ENCODE measurements around the gene PDE8A. TPM values are rescaled to one million over a fixed set of nuclear protein-coding genes. Genes with fewer than 3 reads are reported as not detected.

PDE8A gene
- total RNA-seq, 5 donors from 2014 or later (not counting 1 experiment from before 2014, with no cell fraction given): 21.5 to 33.7 (median 25.1) TPM

GRCh38 chr15:85063522-85064079 lies 81.9 kb downstream of the PDE8A start:
- H3K4me3 ChIP-seq (ENCODE audit: control insufficient read depth in 1 of 2, extremely low read depth in 1 of 2, low read length in 1 of 2): no peak overlapping the region
- Mint-ChIP-seq H3K4me3 (no peak overlapping the region), H3K36me3 (peaks cover 38% of the 10 kb centered on the region), H3K27ac (no peak overlapping the region), H3K9me3 (peaks cover 5 to 20% (median 16%) of the 10 kb centered on the region in 3 donors), H3K27me3 (no peaks in the 10 kb centered on the region), H3K4me1 (peaks cover 20 to 31% (median 22%) of the 10 kb centered on the region in 3 donors)
- no CpG with 5 or more reads among the region's 1 CpG for WGBS (ENCODE audit: insufficient coverage)
- no peaks in the 10 kb centered on the region for H3K4me1 ChIP-seq (ENCODE audit: control insufficient read depth in 1 of 2, extremely low read depth in 1 of 2, insufficient read depth in 2 of 2, low read length in 2 of 2)
- ATAC-seq (replicated peaks in 1 of 4): no peak
- ChIA-PET POLR2A (no interaction called here), CTCF (no interaction called here)
- H3K27me3 ChIP-seq (replicated peaks in 1 of 2; ENCODE audit: control insufficient read depth in 2 of 2, extremely low read depth in 1 of 2, insufficient read depth in 2 of 2, low read length in 1 of 2): no peaks in the 10 kb centered on the region
- no peaks in the 10 kb centered on the region for H3K9me3 ChIP-seq
- no peak for DNase-seq
- peaks cover 0 to 6% of the 10 kb centered on the region in 2 donors for H3K36me3 ChIP-seq (ENCODE audit: control insufficient read depth in 2 of 2, extremely low read depth in 1 of 2, insufficient read depth in 1 of 2, low read length in 1 of 2)
- no peak overlapping the region for H3K27ac ChIP-seq (ENCODE audit: low read length)

GRCh38 chr15:85064710-85065109 lies 83.1 kb downstream of the PDE8A start:
- Histone ChIP-seq H3K36me3 (ENCODE audit: control insufficient read depth in 2 of 2, extremely low read depth in 1 of 2, insufficient read depth in 1 of 2, low read length in 1 of 2) (peaks cover 0 to 6% of the 10 kb centered on the region in 2 donors), H3K9me3 (no peaks in the 10 kb centered on the region), H3K4me1 (ENCODE audit: control insufficient read depth in 1 of 2, extremely low read depth in 1 of 2, insufficient read depth in 2 of 2, low read length in 2 of 2) (no peaks in the 10 kb centered on the region), H3K4me3 (ENCODE audit: control insufficient read depth in 1 of 2, extremely low read depth in 1 of 2, low read length in 1 of 2) (no peak overlapping the region), H3K27me3 (replicated peaks in 1 of 2; ENCODE audit: control insufficient read depth in 2 of 2, extremely low read depth in 1 of 2, insufficient read depth in 2 of 2, low read length in 1 of 2) (no peaks in the 10 kb centered on the region), H3K27ac (ENCODE audit: low read length) (no peak overlapping the region)
- POLR2A ChIA-PET: no interaction called here
- peaks cover 11 to 21% (median 13%) of the 10 kb centered on the region in 3 donors for H3K4me1 Mint-ChIP-seq
- H3K36me3 Mint-ChIP-seq: peaks cover 37% of the 10 kb centered on the region
- DNase-seq (no peak), ATAC-seq (replicated peaks in 1 of 4) (no peak)
- no peak overlapping the region for H3K4me3 Mint-ChIP-seq
- H3K27me3 Mint-ChIP-seq: no peaks in the 10 kb centered on the region
- no CpG with 5 or more reads among the region's 1 CpG for WGBS (ENCODE audit: insufficient coverage)
- H3K9me3 Mint-ChIP-seq: peaks cover 5 to 9% (median 8%) of the 10 kb centered on the region in 3 donors
- CTCF ChIA-PET: no interaction called here
- H3K27ac Mint-ChIP-seq: no peak overlapping the region

GRCh38 chr15:85071061-85071460 lies 89.4 kb downstream of the PDE8A start:
- H3K36me3 Mint-ChIP-seq: peaks cover 68% of the 10 kb centered on the region
- WGBS (ENCODE audit: insufficient coverage): 100% methylated on average over 2 of the region's 2 CpGs
- no peak overlapping the region for H3K27ac ChIP-seq (ENCODE audit: low read length)
- no peak overlapping the region for H3K27ac Mint-ChIP-seq
- no peaks in the 10 kb centered on the region for H3K9me3 Mint-ChIP-seq
- peaks cover 0 to 3% of the 10 kb centered on the region in 2 donors for H3K36me3 ChIP-seq (ENCODE audit: control insufficient read depth in 2 of 2, extremely low read depth in 1 of 2, insufficient read depth in 1 of 2, low read length in 1 of 2)
- H3K9me3 ChIP-seq: no peaks in the 10 kb centered on the region
- no peak overlapping the region for H3K4me3 ChIP-seq (ENCODE audit: control insufficient read depth in 1 of 2, extremely low read depth in 1 of 2, low read length in 1 of 2)
- CTCF ChIA-PET: no interaction called here
- H3K4me1 ChIP-seq (ENCODE audit: control insufficient read depth in 1 of 2, extremely low read depth in 1 of 2, insufficient read depth in 2 of 2, low read length in 2 of 2): no peaks in the 10 kb centered on the region
- no peaks in the 10 kb centered on the region for H3K27me3 ChIP-seq (replicated peaks in 1 of 2; ENCODE audit: control insufficient read depth in 2 of 2, extremely low read depth in 1 of 2, insufficient read depth in 2 of 2, low read length in 1 of 2)
- H3K4me3 Mint-ChIP-seq: no peak overlapping the region
- DNase-seq (no peak), ATAC-seq (replicated peaks in 1 of 4) (no peak)
- H3K4me1 Mint-ChIP-seq: peaks cover 0 to 2% (median 1%) of the 10 kb centered on the region in 3 donors
- no peaks in the 10 kb centered on the region for H3K27me3 Mint-ChIP-seq
- POLR2A ChIA-PET: no interaction called here

GRCh38 chr15:85071504-85071903 lies 89.8 kb downstream of the PDE8A start:
- DNase-seq (no peak), ATAC-seq (replicated peaks in 1 of 4) (no peak)
- H3K4me1 ChIP-seq (ENCODE audit: control insufficient read depth in 1 of 2, extremely low read depth in 1 of 2, insufficient read depth in 2 of 2, low read length in 2 of 2): no peaks in the 10 kb centered on the region
- H3K9me3 ChIP-seq: no peaks in the 10 kb centered on the region
- no peaks in the 10 kb centered on the region for H3K27me3 ChIP-seq (replicated peaks in 1 of 2; ENCODE audit: control insufficient read depth in 2 of 2, extremely low read depth in 1 of 2, insufficient read depth in 2 of 2, low read length in 1 of 2)
- Mint-ChIP-seq H3K27ac (no peak overlapping the region), H3K36me3 (peaks cover 69% of the 10 kb centered on the region), H3K9me3 (no peaks in the 10 kb centered on the region), H3K4me1 (peaks cover 0 to 2% (median 1%) of the 10 kb centered on the region in 3 donors), H3K27me3 (no peaks in the 10 kb centered on the region), H3K4me3 (no peak overlapping the region)
- 89% methylated on average over 3 of the region's 4 CpGs for WGBS (ENCODE audit: insufficient coverage)
- H3K4me3 ChIP-seq (ENCODE audit: control insufficient read depth in 1 of 2, extremely low read depth in 1 of 2, low read length in 1 of 2): no peak overlapping the region
- POLR2A ChIA-PET: interaction anchor here in 1 of 2 donors (0.6 kb wide), 1 partner anchor 372 kb away, joined by 3 read pairs; no protein-coding TSS in a partner anchor
- H3K36me3 ChIP-seq (ENCODE audit: control insufficient read depth in 2 of 2, extremely low read depth in 1 of 2, insufficient read depth in 1 of 2, low read length in 1 of 2): peaks cover 0 to 3% of the 10 kb centered on the region in 2 donors
- CTCF ChIA-PET: no interaction called here
- H3K27ac ChIP-seq (ENCODE audit: low read length): no peak overlapping the region

- Histone ChIP-seq H3K36me3 (ENCODE audit: control insufficient read depth in 2 of 2, extremely low read depth in 1 of 2, insufficient read depth in 1 of 2, low read length in 1 of 2) (no peaks in the 10 kb centered on the region), H3K27me3 (replicated peaks in 1 of 2; ENCODE audit: control insufficient read depth in 2 of 2, extremely low read depth in 1 of 2, insufficient read depth in 2 of 2, low read length in 1 of 2) (no peaks in the 10 kb centered on the region), H3K9me3 (no peaks in the 10 kb centered on the region), H3K4me1 (ENCODE audit: control insufficient read depth in 1 of 2, extremely low read depth in 1 of 2, insufficient read depth in 2 of 2, low read length in 2 of 2) (no peaks in the 10 kb centered on the region), H3K4me3 (ENCODE audit: control insufficient read depth in 1 of 2, extremely low read depth in 1 of 2, low read length in 1 of 2) (no peak overlapping the region), H3K27ac (ENCODE audit: low read length) (no peak overlapping the region)
- Mint-ChIP-seq H3K9me3 (no peaks in the 10 kb centered on the region), H3K27ac (no peak overlapping the region), H3K36me3 (peaks cover 67% of the 10 kb centered on the region), H3K4me3 (no peak overlapping the region), H3K4me1 (peaks cover 0 to 2% (median 1%) of the 10 kb centered on the region in 3 donors), H3K27me3 (no peaks in the 10 kb centered on the region)
- 80% methylated on average over 3 of the region's 4 CpGs for WGBS (ENCODE audit: insufficient coverage)
- no peak for ATAC-seq (replicated peaks in 1 of 4)
- POLR2A ChIA-PET: no interaction called here
- CTCF ChIA-PET: interaction anchor here (0.6 to 1.0 kb wide), 2 partner anchors 18 to 769 kb away, joined by 3 to 4 read pairs; no protein-coding TSS in a partner anchor
- no peak for DNase-seq
These were observed 91.3 kb downstream of the PDE8A start for GRCh38 chr15:85072917-85073316.

- H3K4me1 Mint-ChIP-seq: peaks cover 0 to 2% (median 1%) of the 10 kb centered on the region in 3 donors
- 83% methylated on average over 1 of the region's 3 CpGs for WGBS (ENCODE audit: insufficient coverage)
- ChIA-PET POLR2A (interaction anchor here in 1 of 2 donors (0.5 kb wide), 1 partner anchor 10 kb away, joined by 3 read pairs; no protein-coding TSS in a partner anchor), CTCF (interaction anchor here (0.6 to 1.0 kb wide), 2 partner anchors 17 to 768 kb away, joined by 3 to 4 read pairs; no protein-coding TSS in a partner anchor)
- no peak for DNase-seq
- no peaks in the 10 kb centered on the region for H3K27me3 Mint-ChIP-seq
- H3K4me1 ChIP-seq (ENCODE audit: control insufficient read depth in 1 of 2, extremely low read depth in 1 of 2, insufficient read depth in 2 of 2, low read length in 2 of 2): no peaks in the 10 kb centered on the region
- ATAC-seq (replicated peaks in 1 of 4): no peak
- H3K4me3 ChIP-seq (ENCODE audit: control insufficient read depth in 1 of 2, extremely low read depth in 1 of 2, low read length in 1 of 2): no peak overlapping the region
- H3K27ac Mint-ChIP-seq: no peak overlapping the region
- no peak overlapping the region for H3K27ac ChIP-seq (ENCODE audit: low read length)
- no peak overlapping the region for H3K4me3 Mint-ChIP-seq
- no peaks in the 10 kb centered on the region for H3K9me3 ChIP-seq
- H3K36me3 ChIP-seq (ENCODE audit: control insufficient read depth in 2 of 2, extremely low read depth in 1 of 2, insufficient read depth in 1 of 2, low read length in 1 of 2): no peaks in the 10 kb centered on the region
- no peaks in the 10 kb centered on the region for H3K9me3 Mint-ChIP-seq
- peaks cover 60% of the 10 kb centered on the region for H3K36me3 Mint-ChIP-seq
- H3K27me3 ChIP-seq (replicated peaks in 1 of 2; ENCODE audit: control insufficient read depth in 2 of 2, extremely low read depth in 1 of 2, insufficient read depth in 2 of 2, low read length in 1 of 2): no peaks in the 10 kb centered on the region
These were observed 92.0 kb downstream of the PDE8A start for GRCh38 chr15:85073556-85074194.

Data from T-cell (primary cell).